Tibial nerve (tissue), 4 donors: Measurements from ENCODE around the gene BCAS3. TPM values are rescaled to one million over a fixed set of nuclear protein-coding genes. Genes with fewer than 3 reads are reported as not detected.
"Not testable (repeated sequence)": the region's sequence is repeated elsewhere in the genome, so short reads cannot be mapped to it uniquely, and the experiment has no call there.

Source experiments
- DNase-seq, 2 donors: peaks; one replicate each; pipeline ENCODE4 v3.0.0-alpha.2; 2019; ENCODE audit warnings: low spot score in 2 of 2
- H3K27ac ChIP-seq, 4 donors: fragments of 200-600 bp; sonication (generic) in 3 of 4; one replicate each; pipeline ENCODE4 v1.5.1; 2017 to 2019; ENCODE audit warnings: mild to moderate bottlenecking in 1 of 4
- H3K27me3 ChIP-seq, 2 donors: fragments of 200-600 bp; sonication (generic) in 1 of 2; one replicate each; pipeline versions ENCODE4 v1.5.1 to v1.6.0; 2017 to 2019
- H3K36me3 ChIP-seq, 3 donors: fragments of 200-600 bp; sonication (generic); one replicate each; pipeline ENCODE4 v1.5.1; 2018 to 2019
- H3K4me1 ChIP-seq, 4 donors: fragments of 200-600 bp; sonication (generic) in 3 of 4; one replicate each; pipeline ENCODE4 v1.5.1; 2017 to 2019
- H3K4me3 ChIP-seq, 4 donors: fragments of 200-600 bp; sonication (generic) in 3 of 4; one replicate each; pipeline ENCODE4 v1.5.1; 2017 to 2019; ENCODE audit warnings: mild to moderate bottlenecking in 1 of 4, moderate library complexity in 1 of 4
- H3K9me3 ChIP-seq, 4 donors: fragments of 200-600 bp; sonication (generic) in 3 of 4; one replicate each; pipeline ENCODE4 v1.5.1; 2017 to 2019
- EP300 ChIP-seq, 2 donors: sonication (generic); formaldehyde crosslinking; IDR thresholded peaks; one replicate each; pipeline ENCODE4 v1.6.1; 2017; ENCODE audit warnings: antibody characterized with exemption in 2 of 2, mild to moderate bottlenecking in 1 of 2
- POLR2A ChIP-seq, 2 donors: fragments of 450-650 bp; IDR thresholded peaks; one replicate each; pipeline ENCODE4 v1.6.1; 2017; ENCODE audit warnings: antibody characterized with exemption in 2 of 2, mild to moderate bottlenecking in 2 of 2, moderate library complexity in 2 of 2
- WGBS, 2 donors: methylation state at CpG; one replicate each; pipeline ENCODE4 v1.1.5; 2018; 5-methylcytosine and 5-hydroxymethylcytosine counted together
- total RNA-seq, 4 donors: library from RNA; depleted of rRNA; stranded (reverse); fragments of >200 nt; gene quantifications; one replicate each; pipeline ENCODE4 v1.1.0, GENCODE V29; 2016
- TF ChIP-seq, protein P1 (sequence below), 5 experiments: fragments of 200-600 bp in 3 of 5; fragments of 450-650 bp in 2 of 5; sonication (generic) in 3 of 5; IDR thresholded peaks; one replicate each; pipeline ENCODE4 v1.5.1; 2016 to 2019; ENCODE audit warnings: antibody characterized with exemption in 5 of 5, mild to moderate bottlenecking in 3 of 5, moderate library complexity in 2 of 5

BCAS3 gene
- total RNA-seq, 4 donors from 2014 or later: 26.4 to 48.1 (median 44.8) TPM

- peaks cover 0 to 5% of the 10 kb centered on the region in 2 donors for H3K27me3 ChIP-seq
- no peak for DNase-seq
- no peaks in the 10 kb centered on the region for H3K4me1 ChIP-seq
- H3K27ac ChIP-seq: no peak overlapping the region
- 71 to 79% methylated on average over 4 of the region's 4 CpGs for WGBS, 2 donors
- peaks cover 0 to 19% (median 3%) of the 10 kb centered on the region in 4 donors for H3K9me3 ChIP-seq
- H3K4me3 ChIP-seq: no peak overlapping the region
- no peak for TF ChIP-seq POLR2A (IDR thresholded peaks at IDR 0.05)
- TF ChIP-seq, protein P1, sequence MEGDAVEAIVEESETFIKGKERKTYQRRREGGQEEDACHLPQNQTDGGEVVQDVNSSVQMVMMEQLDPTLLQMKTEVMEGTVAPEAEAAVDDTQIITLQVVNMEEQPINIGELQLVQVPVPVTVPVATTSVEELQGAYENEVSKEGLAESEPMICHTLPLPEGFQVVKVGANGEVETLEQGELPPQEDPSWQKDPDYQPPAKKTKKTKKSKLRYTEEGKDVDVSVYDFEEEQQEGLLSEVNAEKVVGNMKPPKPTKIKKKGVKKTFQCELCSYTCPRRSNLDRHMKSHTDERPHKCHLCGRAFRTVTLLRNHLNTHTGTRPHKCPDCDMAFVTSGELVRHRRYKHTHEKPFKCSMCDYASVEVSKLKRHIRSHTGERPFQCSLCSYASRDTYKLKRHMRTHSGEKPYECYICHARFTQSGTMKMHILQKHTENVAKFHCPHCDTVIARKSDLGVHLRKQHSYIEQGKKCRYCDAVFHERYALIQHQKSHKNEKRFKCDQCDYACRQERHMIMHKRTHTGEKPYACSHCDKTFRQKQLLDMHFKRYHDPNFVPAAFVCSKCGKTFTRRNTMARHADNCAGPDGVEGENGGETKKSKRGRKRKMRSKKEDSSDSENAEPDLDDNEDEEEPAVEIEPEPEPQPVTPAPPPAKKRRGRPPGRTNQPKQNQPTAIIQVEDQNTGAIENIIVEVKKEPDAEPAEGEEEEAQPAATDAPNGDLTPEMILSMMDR (IDR thresholded peaks at IDR 0.05): no peak
- TF ChIP-seq EP300 (IDR thresholded peaks at IDR 0.05): no peak
- H3K36me3 ChIP-seq: no peaks in the 10 kb centered on the region
Observed at GRCh38 chr17:61431594-61432311, 754.1 kb downstream of the BCAS3 start.

- DNase-seq: no peak
- Histone ChIP-seq H3K4me1 (no peaks in the 10 kb centered on the region), H3K9me3 (peaks cover 0 to 36% (median 3%) of the 10 kb centered on the region in 4 donors), H3K4me3 (no peak overlapping the region), H3K36me3 (no peaks in the 10 kb centered on the region), H3K27ac (no peak overlapping the region), H3K27me3 (no peaks in the 10 kb centered on the region)
- TF ChIP-seq, protein P1 (IDR thresholded peaks at IDR 0.05): no peak
- TF ChIP-seq POLR2A (IDR thresholded peaks at IDR 0.05) (no peak), EP300 (IDR thresholded peaks at IDR 0.05) (no peak)
Observed at GRCh38 chr17:61436273-61436672, 758.6 kb downstream of the BCAS3 start.

DNA sequence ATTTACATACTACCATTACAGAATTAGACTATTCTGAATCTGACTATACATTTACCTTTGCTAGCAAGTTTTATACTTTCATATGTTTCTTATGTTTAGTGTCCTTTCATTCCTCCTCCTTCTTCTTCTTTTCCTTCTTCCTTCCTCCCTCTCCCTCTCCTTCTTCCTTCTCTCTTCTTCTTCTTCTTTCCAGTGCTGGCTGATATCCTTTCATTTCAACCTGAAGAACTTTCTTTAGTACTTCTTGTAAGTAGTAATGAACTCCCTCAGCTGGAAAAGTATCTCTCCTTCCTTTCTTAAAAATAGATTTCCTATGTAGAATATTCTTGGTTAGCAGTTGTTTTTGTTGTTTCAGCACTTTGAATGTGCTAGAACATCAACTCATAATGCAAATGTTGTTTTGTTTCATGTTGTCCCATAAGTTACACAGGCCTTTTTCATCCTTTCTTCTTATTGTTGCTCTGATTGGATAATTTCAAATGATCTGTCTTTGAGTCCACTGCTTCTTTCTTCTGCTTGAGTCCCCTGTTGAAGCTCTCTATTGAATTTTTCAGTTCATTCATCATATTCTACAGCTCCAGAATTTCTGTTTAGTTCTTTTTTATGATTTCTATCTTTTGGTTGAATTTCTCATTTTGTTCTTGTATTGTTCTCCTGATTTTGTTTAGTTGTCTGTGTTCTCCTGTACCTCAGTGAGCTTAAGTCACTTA is 759.5 kb downstream of the BCAS3 start:
- TF ChIP-seq, protein P1 (IDR thresholded peaks at IDR 0.05): no peak
- TF ChIP-seq POLR2A (IDR thresholded peaks at IDR 0.05): no peak
- no peak for TF ChIP-seq EP300 (IDR thresholded peaks at IDR 0.05)
- Histone ChIP-seq H3K27ac (no peak overlapping the region), H3K4me3 (no peak overlapping the region), H3K4me1 (no peaks in the 10 kb centered on the region), H3K36me3 (no peaks in the 10 kb centered on the region), H3K9me3 (peaks cover 0 to 36% (median 3%) of the 10 kb centered on the region in 4 donors), H3K27me3 (no peaks in the 10 kb centered on the region)
- DNase-seq: no peak

DNA sequence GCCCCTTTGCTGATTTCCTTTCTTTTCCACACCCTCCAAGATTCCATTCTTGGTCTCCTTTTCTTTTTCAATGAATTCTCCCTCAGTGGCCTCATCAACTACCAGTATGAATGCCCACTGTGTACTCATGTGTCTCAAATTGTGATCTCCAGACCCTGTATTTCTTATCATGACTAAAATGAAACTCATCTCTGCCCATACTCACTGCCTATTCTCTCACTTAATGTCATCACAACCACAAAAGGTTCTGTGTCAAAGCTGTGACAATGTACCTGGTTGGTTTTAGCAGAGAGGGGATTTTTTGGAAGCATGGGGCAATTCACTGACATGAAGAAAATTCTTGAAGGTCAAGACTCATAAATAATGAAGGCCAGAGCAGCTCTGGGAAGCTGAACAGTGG is 763.0 kb downstream of the BCAS3 start:
- TF ChIP-seq POLR2A (IDR thresholded peaks at IDR 0.05): no peak
- no peak for TF ChIP-seq EP300 (IDR thresholded peaks at IDR 0.05)
- TF ChIP-seq, protein P1 (IDR thresholded peaks at IDR 0.05): no peak
- no peak for DNase-seq
- no peak overlapping the region for H3K27ac ChIP-seq
- no peaks in the 10 kb centered on the region for H3K36me3 ChIP-seq
- H3K27me3 ChIP-seq: peaks cover 0 to 13% of the 10 kb centered on the region in 2 donors
- H3K4me3 ChIP-seq: no peak overlapping the region
- no peaks in the 10 kb centered on the region for H3K4me1 ChIP-seq
- H3K9me3 ChIP-seq: peaks cover 0 to 26% (median 0%) of the 10 kb centered on the region in 4 donors

- not testable (repeated sequence) for H3K4me1 ChIP-seq, H3K27ac ChIP-seq, DNase-seq, H3K4me3 ChIP-seq, H3K36me3 ChIP-seq
- Histone ChIP-seq H3K9me3 (peaks cover 0 to 18% (median 0%) of the 10 kb centered on the region in 4 donors), H3K27me3 (peaks cover 0 to 13% of the 10 kb centered on the region in 2 donors)
- WGBS, 2 donors: 96 to 97% methylated on average over 6 of the region's 6 CpGs
Observed at GRCh38 chr17:61441507-61441906, 763.9 kb downstream of the BCAS3 start.
